ENCODE measurements around the gene CYTL1. TPM values are rescaled to one million over a fixed set of nuclear protein-coding genes. Genes with fewer than 3 reads are reported as not detected.
A peak's percentile ranks its signal among the peaks of the same experiment; 100 is the strongest.

The CYTL1 gene
- total RNA-seq, 1 donor from 2014 or later = 2.0 TPM

DNA sequence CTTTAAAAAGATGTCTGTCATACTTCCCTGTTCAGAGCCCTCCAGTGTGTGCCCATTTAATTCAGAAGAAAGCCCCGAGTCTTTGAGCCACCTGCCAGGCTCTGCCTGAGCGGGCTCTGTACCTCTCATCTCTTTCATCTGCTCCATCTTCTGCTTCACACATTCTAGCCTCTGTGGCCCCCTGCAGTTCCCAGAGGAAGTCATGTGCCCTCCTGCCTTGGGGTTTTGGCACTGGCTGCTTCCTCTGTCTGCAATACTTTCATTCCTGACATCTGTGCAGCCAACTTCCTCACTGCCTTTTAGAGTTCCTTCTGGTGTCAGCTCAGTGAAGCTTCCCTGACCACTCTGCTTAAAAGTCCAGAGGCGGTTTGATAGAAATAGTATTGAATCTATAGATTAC lies 25.8 kb upstream of the CYTL1 start:
- Histone ChIP-seq H3K9me3 (no peaks in the 10 kb centered on the region), H3K4me1 (no peaks in the 10 kb centered on the region), H3K27ac (no peak overlapping the region), H3K27me3 (no peaks in the 10 kb centered on the region), H3K36me3 (no peaks in the 10 kb centered on the region), H3K4me3 (no peak overlapping the region)
- DNase-seq (ENCODE audit: extremely low spot score in 2 of 2) = no peak
- TF ChIP-seq POLR2AphosphoS5 (IDR thresholded peaks at IDR 0.05; ENCODE audit: insufficient read depth in 1 of 2, low read depth in 1 of 2) (no peak), POLR2A (IDR thresholded peaks at IDR 0.05) (no peak)
- TF ChIP-seq, protein P1, sequence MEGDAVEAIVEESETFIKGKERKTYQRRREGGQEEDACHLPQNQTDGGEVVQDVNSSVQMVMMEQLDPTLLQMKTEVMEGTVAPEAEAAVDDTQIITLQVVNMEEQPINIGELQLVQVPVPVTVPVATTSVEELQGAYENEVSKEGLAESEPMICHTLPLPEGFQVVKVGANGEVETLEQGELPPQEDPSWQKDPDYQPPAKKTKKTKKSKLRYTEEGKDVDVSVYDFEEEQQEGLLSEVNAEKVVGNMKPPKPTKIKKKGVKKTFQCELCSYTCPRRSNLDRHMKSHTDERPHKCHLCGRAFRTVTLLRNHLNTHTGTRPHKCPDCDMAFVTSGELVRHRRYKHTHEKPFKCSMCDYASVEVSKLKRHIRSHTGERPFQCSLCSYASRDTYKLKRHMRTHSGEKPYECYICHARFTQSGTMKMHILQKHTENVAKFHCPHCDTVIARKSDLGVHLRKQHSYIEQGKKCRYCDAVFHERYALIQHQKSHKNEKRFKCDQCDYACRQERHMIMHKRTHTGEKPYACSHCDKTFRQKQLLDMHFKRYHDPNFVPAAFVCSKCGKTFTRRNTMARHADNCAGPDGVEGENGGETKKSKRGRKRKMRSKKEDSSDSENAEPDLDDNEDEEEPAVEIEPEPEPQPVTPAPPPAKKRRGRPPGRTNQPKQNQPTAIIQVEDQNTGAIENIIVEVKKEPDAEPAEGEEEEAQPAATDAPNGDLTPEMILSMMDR (IDR thresholded peaks at IDR 0.05) = no peak
- intact Hi-C loops (cut with DNase I) = no loop called here

DNA sequence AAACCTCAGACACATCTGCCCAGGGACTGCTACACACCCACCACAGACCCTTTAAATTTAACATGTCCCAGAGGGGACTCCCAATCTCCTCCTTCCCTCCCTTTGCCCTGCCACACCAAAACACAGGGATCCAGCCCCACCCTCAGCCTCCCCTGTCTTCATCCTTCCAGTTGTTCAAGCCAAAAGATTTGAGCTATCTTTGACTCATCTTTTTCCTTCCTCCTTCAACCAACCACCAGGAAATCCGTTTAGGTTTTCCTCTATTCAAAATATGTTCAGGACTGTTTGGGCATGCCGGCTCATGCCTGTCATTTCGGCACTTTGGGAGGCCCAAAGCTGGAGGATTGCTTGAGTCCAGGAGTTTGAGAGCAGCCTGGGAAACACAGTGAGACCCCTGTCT lies 25.1 kb upstream of the CYTL1 start:
- Histone ChIP-seq H3K27ac (no peak overlapping the region), H3K27me3 (no peaks in the 10 kb centered on the region), H3K4me1 (no peaks in the 10 kb centered on the region), H3K9me3 (no peaks in the 10 kb centered on the region), H3K4me3 (no peak overlapping the region), H3K36me3 (no peaks in the 10 kb centered on the region)
- intact Hi-C loops (cut with DNase I) = no loop called here
- DNase-seq (ENCODE audit: extremely low spot score in 2 of 2) = peak in 1 of 2 donors; percentile 43
- TF ChIP-seq, protein P1 (IDR thresholded peaks at IDR 0.05) = no peak
- TF ChIP-seq POLR2A (IDR thresholded peaks at IDR 0.05) (no peak), POLR2AphosphoS5 (IDR thresholded peaks at IDR 0.05; ENCODE audit: insufficient read depth in 1 of 2, low read depth in 1 of 2) (no peak)

DNA sequence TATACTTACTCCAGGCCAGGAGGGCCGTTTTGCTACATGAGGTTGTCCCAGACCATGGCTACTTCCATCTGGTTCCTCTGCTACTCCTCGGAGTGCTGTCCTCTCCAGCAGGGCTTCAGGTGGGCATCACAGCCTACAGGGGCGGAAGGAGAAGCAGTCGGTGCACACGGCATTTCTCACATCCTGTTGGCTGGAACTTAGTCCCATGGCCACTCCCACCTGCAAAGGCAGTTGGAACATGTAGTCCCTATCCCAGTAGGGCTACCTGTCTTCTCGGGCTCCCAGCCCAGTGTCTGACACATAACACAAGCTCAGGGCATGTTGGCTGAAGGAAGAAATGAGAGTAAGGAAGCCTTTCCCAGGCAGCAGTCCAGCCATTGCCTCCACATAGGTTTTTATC lies 24.3 kb upstream of the CYTL1 start:
- H3K9me3 ChIP-seq = no peaks in the 10 kb centered on the region
- H3K27ac ChIP-seq = no peak overlapping the region
- no peaks in the 10 kb centered on the region for H3K36me3 ChIP-seq
- TF ChIP-seq POLR2A (IDR thresholded peaks at IDR 0.05) = no peak
- TF ChIP-seq POLR2AphosphoS5 (IDR thresholded peaks at IDR 0.05; ENCODE audit: insufficient read depth in 1 of 2, low read depth in 1 of 2) = no peak
- DNase-seq (ENCODE audit: extremely low spot score in 2 of 2) = no peak
- no peaks in the 10 kb centered on the region for H3K4me1 ChIP-seq
- H3K4me3 ChIP-seq = no peak overlapping the region
- H3K27me3 ChIP-seq = no peaks in the 10 kb centered on the region
- intact Hi-C loops (cut with DNase I) = no loop called here

DNA sequence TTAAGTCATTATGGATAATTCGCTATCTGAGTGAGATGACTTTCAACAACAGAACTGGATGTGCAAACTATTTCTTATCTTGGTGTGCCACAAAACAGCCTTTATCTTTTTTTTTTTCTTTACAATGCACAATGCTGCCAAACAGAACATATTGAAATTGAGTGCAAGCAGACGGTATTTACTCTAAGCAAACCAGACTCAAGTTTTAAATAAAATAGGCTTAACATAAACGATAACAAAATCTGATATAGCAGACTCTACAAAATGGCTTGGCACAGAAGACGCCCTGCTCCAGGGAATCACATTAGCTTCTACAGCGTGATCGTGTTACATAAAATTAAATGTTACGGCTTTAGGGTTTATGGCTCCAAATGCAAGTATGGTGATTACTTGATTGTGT lies 22.4 kb upstream of the CYTL1 start:
- intact Hi-C loops (cut with DNase I) = no loop called here
- Histone ChIP-seq H3K9me3 (no peaks in the 10 kb centered on the region), H3K4me3 (no peak overlapping the region), H3K4me1 (no peaks in the 10 kb centered on the region), H3K27ac (no peak overlapping the region), H3K27me3 (no peaks in the 10 kb centered on the region), H3K36me3 (no peaks in the 10 kb centered on the region)
- TF ChIP-seq POLR2AphosphoS5 (IDR thresholded peaks at IDR 0.05; ENCODE audit: insufficient read depth in 1 of 2, low read depth in 1 of 2) (no peak), POLR2A (IDR thresholded peaks at IDR 0.05) (no peak)
- TF ChIP-seq, protein P1 (IDR thresholded peaks at IDR 0.05) = no peak
- DNase-seq (ENCODE audit: extremely low spot score in 2 of 2) = no peak

DNA sequence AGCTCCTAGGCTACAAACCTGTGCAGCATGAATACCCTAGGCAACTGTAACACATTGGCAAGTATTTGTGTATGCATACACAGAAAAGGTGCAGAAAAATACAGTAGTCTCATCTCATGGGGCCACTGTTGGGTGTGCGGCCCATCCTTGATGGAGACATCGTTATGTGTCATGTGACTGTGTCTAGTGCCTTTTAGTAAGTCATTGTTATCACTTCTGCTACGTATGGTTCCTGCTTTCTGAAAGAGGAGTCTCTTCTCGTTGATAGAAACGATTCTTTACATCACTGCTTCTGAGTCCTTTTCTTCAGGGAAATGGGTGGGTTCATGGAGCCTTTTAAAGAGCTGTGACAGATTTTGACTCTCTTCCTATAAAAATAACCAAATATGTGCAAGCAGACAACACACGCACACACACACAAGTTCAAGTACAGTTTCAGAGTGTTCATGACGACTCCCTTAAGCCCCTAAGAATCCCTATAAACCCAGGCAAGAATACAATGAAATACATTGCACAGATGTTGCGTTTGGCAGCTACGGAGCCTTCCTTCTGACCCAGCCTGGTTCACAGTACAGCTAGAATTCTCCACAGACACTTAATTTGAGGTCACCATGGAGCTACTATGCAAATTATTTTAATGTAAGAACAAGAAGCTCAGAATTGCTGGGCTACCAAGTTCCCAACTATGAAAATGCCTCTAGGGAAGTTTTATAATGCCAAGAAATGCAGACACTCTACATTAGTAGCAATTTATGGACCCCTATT lies 21.8 kb upstream of the CYTL1 start:
- no peak overlapping the region for H3K27ac ChIP-seq
- no peaks in the 10 kb centered on the region for H3K9me3 ChIP-seq
- DNase-seq (ENCODE audit: extremely low spot score in 2 of 2) = no peak
- H3K36me3 ChIP-seq = no peaks in the 10 kb centered on the region
- no peak overlapping the region for H3K4me3 ChIP-seq
- intact Hi-C loops (cut with DNase I) = no loop called here
- TF ChIP-seq POLR2AphosphoS5 (IDR thresholded peaks at IDR 0.05; ENCODE audit: insufficient read depth in 1 of 2, low read depth in 1 of 2) = no peak
- TF ChIP-seq, protein P1 (IDR thresholded peaks at IDR 0.05) = no peak
- TF ChIP-seq POLR2A (IDR thresholded peaks at IDR 0.05) = no peak
- no peaks in the 10 kb centered on the region for H3K27me3 ChIP-seq
- no peaks in the 10 kb centered on the region for H3K4me1 ChIP-seq

Measured in vagina (tissue), 2 donors.